K562 (cell line): ENCODE results near the gene CUL2. TPM values are rescaled to one million over a fixed set of nuclear protein-coding genes. Genes with fewer than 3 reads are reported as not detected.

Experiments
- ATAC-seq: fragments of 200-7000 bp; cut with Tn5 transposase; 3 replicates; pipeline ENCODE4 v1.9.1; 2020; ENCODE audit warnings: moderate library complexity
- BruUV-seq: library from RNA; stranded (reverse); fragments of 400-500 nt; replicated peaks from 2 replicates; lab custom pipeline; 2021; lab: Mats Ljungman, UMichigan
- CTCF ChIA-PET: fragments of 300-600 bp; formaldehyde crosslinking; extraction: SDS; loops from one replicate; lab custom pipeline; 2021; ENCODE audit warnings: low intra/inter-chr PET ratio; lab: Yijun Ruan, JAX
- POLR2A ChIA-PET: fragments of 300-600, 350-650 bp; sonication (Branson Sonifier 250); formaldehyde crosslinking; extraction: SDS; loops from one replicate; lab custom pipeline; 2021; ENCODE audit warnings: antibody characterized with exemption, inconsistent platforms; lab: Yijun Ruan, JAX
- DNase-seq, 4 experiments: peaks; one replicate each; pipeline versions ENCODE4 v3.0.0 to v3.0.0-alpha.2; 2011 to 2018; ENCODE audit warnings: low spot score in 3 of 4, mixed read lengths in 3 of 4; ENCODE audit errors: extremely low read depth in 1 of 4
- FAIRE-seq: peaks from 2 replicates; lab custom pipeline; 2011; peaks lifted over from hg19 to GRCh38; lab: Jason Lieb, UNC
- H2AFZ ChIP-seq: 2 replicates; pipeline ENCODE4 v1.6.0; 2011; ENCODE audit warnings: low read depth, low read length, control low read depth, inconsistent platforms
- H3K27ac ChIP-seq: fragments of 200-600 bp; 3 replicates; pipeline ENCODE4 v1.8.0; 2011; ENCODE audit warnings: low read depth, mild to moderate bottlenecking, control low read depth, inconsistent platforms, low read length, moderate library complexity, mixed read lengths; ENCODE audit errors: extremely low read depth
- H3K27me3 ChIP-seq, 2 experiments: fragments of 300-600 bp in 1 of 2; 2 replicates in 1 of 2; 3 replicates in 1 of 2; pipeline versions ENCODE4 v1.6.0 to v1.8.0; 2011; ENCODE audit warnings: inconsistent platforms in 2 of 2, low read length in 2 of 2, mild to moderate bottlenecking in 1 of 2, mixed read lengths in 1 of 2, moderate library complexity in 1 of 2; ENCODE audit not compliant: control insufficient read depth in 2 of 2, insufficient read depth in 2 of 2
- H3K36me3 ChIP-seq: fragments of 300-600 bp; 3 replicates; pipeline ENCODE4 v1.8.0; 2011; ENCODE audit warnings: mild to moderate bottlenecking, low read length, inconsistent platforms; ENCODE audit not compliant: control insufficient read depth, insufficient read depth
- H3K4me1 ChIP-seq, 2 experiments: fragments of 200-600 bp in 1 of 2; replicated peaks in 1 of 2; 2 replicates in 1 of 2; 3 replicates in 1 of 2; pipeline versions ENCODE4 v1.5.1 to v1.8.0; 2011; ENCODE audit warnings: inconsistent platforms in 2 of 2, low read length in 2 of 2, mild to moderate bottlenecking in 1 of 2, mixed read lengths in 1 of 2, moderate library complexity in 1 of 2; ENCODE audit not compliant: control insufficient read depth in 2 of 2, insufficient read depth in 2 of 2
- H3K4me2 ChIP-seq: 2 replicates; pipeline ENCODE4 v1.6.1; 2011; ENCODE audit warnings: low read length, control low read depth, inconsistent platforms, mixed read lengths; ENCODE audit not compliant: insufficient read depth
- H3K4me3 ChIP-seq: fragments of 200-600 bp; sonication (generic), shearing (Covaris generic); 2 replicates; pipeline ENCODE4 v1.5.1; 2016; ENCODE audit warnings: control low read depth, inconsistent platforms
- H3K79me2 ChIP-seq: fragments of 200-600 bp; 3 replicates; pipeline ENCODE4 v1.8.0; 2011; ENCODE audit warnings: low read length, inconsistent platforms; ENCODE audit not compliant: control insufficient read depth, insufficient read depth
- H3K9ac ChIP-seq, 2 experiments: 2 replicates each; pipeline versions ENCODE4 v1.6.0 to v1.6.1; 2011; ENCODE audit warnings: low read depth in 2 of 2, low read length in 2 of 2, control low read depth in 1 of 2, inconsistent platforms in 1 of 2, mild to moderate bottlenecking in 1 of 2, mixed read lengths in 1 of 2; ENCODE audit not compliant: insufficient read depth in 1 of 2
- H3K9me1 ChIP-seq: one replicate; pipeline ENCODE4 v1.6.0; 2011; ENCODE audit warnings: inconsistent platforms, mild to moderate bottlenecking, low read length, moderate library complexity; ENCODE audit not compliant: control insufficient read depth, insufficient read depth
- H3K9me3 ChIP-seq: replicated peaks from 2 replicates; pipeline ENCODE4 v1.5.1; 2011; ENCODE audit warnings: low read depth, low read length, inconsistent platforms; ENCODE audit not compliant: control insufficient read depth, insufficient read depth
- H4K20me1 ChIP-seq: replicated peaks from 2 replicates; pipeline ENCODE4 v1.6.1; 2011; ENCODE audit warnings: low read length, inconsistent platforms, mixed read lengths; ENCODE audit not compliant: control insufficient read depth, insufficient read depth
- KDM1A ChIP-seq, 2 experiments: fragments of 450-650 bp; IDR thresholded peaks; 2 replicates each; pipeline ENCODE4 v1.6.1; 2016; ENCODE audit warnings: mild to moderate bottlenecking in 2 of 2
- RHOXF2B ChIP-seq: fragments of 250-450 bp; sonication (Bioruptor Pico); conservative IDR thresholded peaks from 2 replicates; pipeline ENCODE4 v1.5.1; 2021
- TBP ChIP-seq: optimal IDR thresholded peaks from 2 replicates; pipeline ENCODE3; 2011; ENCODE audit warnings: low read depth, low read length, improper control_type of control experiment
- WGBS: fragments of 100-300 bp; shearing (Covaris generic); methylation state at CpG from one replicate; pipeline ENCODE4 v1.1.6; 2016; ENCODE audit warnings: low coverage, mixed read lengths; ENCODE audit not compliant: insufficient coverage; ENCODE audit errors: missing lambda C conversion rate; 5-methylcytosine and 5-hydroxymethylcytosine counted together
- in situ Hi-C: fragments of 300-500 bp; cut with MboI; formaldehyde crosslinking; loops from 4 replicates; pipeline ENCODE4 v1.15.0; 2018; ENCODE audit warnings: inconsistent platforms, mixed read lengths
- intact Hi-C: fragments of 100-400 bp; cut with micrococcal nuclease; formaldehyde crosslinking; loops from 2 replicates; pipeline ENCODE4 v1.14.2; 2022
- polyA plus RNA-seq, 8 experiments: library from polyadenylated mRNA; depleted of rRNA in 4 of 8; stranded (reverse) in 5 of 8; unstranded in 3 of 8; fragments of >200 nt; fragmentation: Nextera tagmentation in 2 of 8; fragmentation: Illumina TruSeq in 1 of 8; extraction: Ambion mirVana in 2 of 8; extraction: Trizol in 1 of 8; gene quantifications; 2 replicates each; pipeline versions ENCODE4 v1.2.1 to v1.2.3, GENCODE V29; 2011 to 2014; ENCODE audit warnings: inconsistent platforms in 1 of 8, missing spikeins in 1 of 8
- total RNA-seq, 7 experiments: library from RNA; depleted of rRNA in 6 of 7; stranded (reverse); fragments of >200 nt in 6 of 7; fragmentation: Illumina TruSeq in 2 of 7; extraction: Trizol in 2 of 7; gene quantifications; 2 replicates each; pipeline versions ENCODE4 v1.2.1 to v1.2.3, GENCODE V29; 2011 to 2021; ENCODE audit warnings: low replicate concordance in 1 of 7
- TF ChIP-seq, protein P1 (sequence below): fragments of 250-450 bp; sonication (Bioruptor Pico); IDR thresholded peaks from 2 replicates; pipeline ENCODE4 v1.4.0; 2020

CUL2 gene
- total and polyA plus RNA-seq, 9 of the 15 experiments (the other 6 are each of a cell fraction or from before 2014, with no cell fraction given), result 17.3 to 46.3 (median 41.2) TPM

DNA sequence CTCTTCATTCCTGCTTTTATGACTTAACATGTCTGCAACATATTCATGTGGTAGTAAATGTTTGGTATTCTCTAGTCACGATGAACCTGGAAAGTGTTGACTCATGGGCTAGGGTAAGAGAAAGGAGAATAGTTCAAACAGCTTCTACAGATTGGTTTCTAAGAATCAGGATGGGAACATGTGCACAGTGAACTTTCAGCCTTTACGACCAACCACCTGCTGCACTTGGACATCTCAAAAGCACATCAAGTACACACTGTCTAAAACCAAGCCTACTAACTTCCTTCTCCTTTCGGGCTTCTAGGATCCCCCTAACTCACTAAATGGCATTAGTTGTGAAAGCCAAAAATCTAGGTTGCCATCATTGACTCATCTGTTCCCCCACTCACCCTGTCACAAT lies 85.5 kb downstream of the CUL2 start (continued):
- TF ChIP-seq, protein P1, sequence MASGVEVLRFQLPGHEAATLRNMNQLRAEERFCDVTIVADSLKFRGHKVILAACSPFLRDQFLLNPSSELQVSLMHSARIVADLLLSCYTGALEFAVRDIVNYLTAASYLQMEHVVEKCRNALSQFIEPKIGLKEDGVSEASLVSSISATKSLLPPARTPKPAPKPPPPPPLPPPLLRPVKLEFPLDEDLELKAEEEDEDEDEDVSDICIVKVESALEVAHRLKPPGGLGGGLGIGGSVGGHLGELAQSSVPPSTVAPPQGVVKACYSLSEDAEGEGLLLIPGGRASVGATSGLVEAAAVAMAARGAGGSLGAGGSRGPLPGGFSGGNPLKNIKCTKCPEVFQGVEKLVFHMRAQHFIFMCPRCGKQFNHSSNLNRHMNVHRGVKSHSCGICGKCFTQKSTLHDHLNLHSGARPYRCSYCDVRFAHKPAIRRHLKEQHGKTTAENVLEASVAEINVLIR (CRISPR knock-in tag), result no peak
- peak in 1 of 2 experiments; percentile 28; a peak in 1 of 4 replicates for TF ChIP-seq KDM1A (IDR thresholded peaks at IDR 0.05)
- TF ChIP-seq, all 486 proteins: peak for 2

GRCh38 chr10:35003906-35004305 lies 86.2 kb downstream of the CUL2 start:
- ChIA-PET CTCF (no interaction called here), POLR2A (interaction anchor here (1.9 kb wide), 1 partner anchor 10 kb away, joined by 5 read pairs; no protein-coding TSS in a partner anchor)
- H3K9me3 ChIP-seq, result no peaks in the 10 kb centered on the region
- in situ Hi-C loops, result loop anchor here (5.0 kb wide), 1 partner anchor 208 kb away; no protein-coding TSS in a partner anchor
- peaks cover 0 to 4% of the 10 kb centered on the region in 2 experiments; a peak in 3 of 5 replicates for H3K4me1 ChIP-seq
- no peaks in the 10 kb centered on the region for H4K20me1 ChIP-seq
- DNase-seq, result no peak
- H3K4me3 ChIP-seq, result no peak overlapping the region
- ATAC-seq, result no peak
- 67% methylated on average over 4 of the region's 4 CpGs for whole genome bisulfite sequencing
- H3K9me1 ChIP-seq, result no peaks in the 10 kb centered on the region
- FAIRE-seq, result no peak
- H3K27me3 ChIP-seq, result no peaks in the 10 kb centered on the region
- no TSS peak for BruUV-seq
- H2AFZ ChIP-seq, result no peak overlapping the region
- H3K9ac ChIP-seq, result no peak overlapping the region
- no peak overlapping the region for H3K4me2 ChIP-seq
- TF ChIP-seq RHOXF2B (CRISPR knock-in tag) (no peak), TBP (no peak)
- intact Hi-C loops, result no loop called here
- H3K27ac ChIP-seq, result no peak overlapping the region
- no peaks in the 10 kb centered on the region for H3K79me2 ChIP-seq
- H3K36me3 ChIP-seq, result no peaks in the 10 kb centered on the region
